KMS-11 (cell line): Measurements from ENCODE around the gene SPINK8.

Experiments
- H2AFZ ChIP-seq: fragments of 200-600 bp; sonication (generic); 2 replicates; pipeline ENCODE4 v1.6.1; 2016; ENCODE audit warnings: antibody characterized with exemption, mixed run types, low read depth
- H3K27ac ChIP-seq: fragments of 200-600 bp; sonication (generic); 2 replicates; pipeline ENCODE4 v1.6.1; 2016; ENCODE audit warnings: mild to moderate bottlenecking, mixed run types
- H3K27me3 ChIP-seq: fragments of 200-600 bp; sonication (generic); 2 replicates; pipeline ENCODE4 v1.6.1; 2017; ENCODE audit warnings: mild to moderate bottlenecking, low read depth, mixed run types, moderate library complexity; ENCODE audit not compliant: insufficient read depth
- H3K36me3 ChIP-seq: fragments of 200-600 bp; sonication (generic); 2 replicates; pipeline ENCODE4 v1.6.1; 2017; ENCODE audit warnings: mild to moderate bottlenecking, mixed run types; ENCODE audit not compliant: insufficient read depth
- H3K4me1 ChIP-seq: fragments of 200-600 bp; sonication (generic); 2 replicates; pipeline ENCODE4 v1.6.1; 2016; ENCODE audit warnings: mild to moderate bottlenecking, low read depth, mixed run types; ENCODE audit not compliant: poor library complexity, severe bottlenecking
- H3K4me2 ChIP-seq: fragments of 200-600 bp; sonication (generic); 2 replicates; pipeline ENCODE4 v1.7.0; 2016; ENCODE audit warnings: mild to moderate bottlenecking, mixed run types
- H3K4me3 ChIP-seq: fragments of 200-600 bp; sonication (generic); IDR thresholded peaks from 2 replicates; pipeline ENCODE4 v1.6.1; 2017; ENCODE audit warnings: low read depth, low read length, mixed read lengths; ENCODE audit not compliant: insufficient read depth
- H3K79me2 ChIP-seq: fragments of 200-600 bp; sonication (generic); 2 replicates; pipeline ENCODE4 v1.6.1; 2016; ENCODE audit warnings: low read depth, mixed run types; ENCODE audit not compliant: insufficient read depth
- H3K9ac ChIP-seq: fragments of 200-600 bp; sonication (generic); 2 replicates; pipeline ENCODE4 v1.6.1; 2016; ENCODE audit warnings: mild to moderate bottlenecking, mixed run types
- H4K20me1 ChIP-seq: fragments of 200-600 bp; sonication (generic); 2 replicates; pipeline ENCODE4 v1.6.1; 2016; ENCODE audit warnings: mild to moderate bottlenecking, mixed run types; ENCODE audit not compliant: insufficient read depth
- TF ChIP-seq, protein P1 (sequence below): fragments of 200-600 bp; sonication (generic); conservative IDR thresholded peaks from 2 replicates; pipeline ENCODE4 v1.6.1; 2017; ENCODE audit warnings: low read depth, mild to moderate bottlenecking, antibody characterized with exemption, low read length, moderate library complexity, mixed read lengths

Gene SPINK8

GRCh38 chr3:48306860-48307530 lies 26.5 kb downstream of the SPINK8 start:
- Histone ChIP-seq H3K36me3 (no peaks in the 10 kb centered on the region), H3K9ac (no peak overlapping the region), H4K20me1 (no peaks in the 10 kb centered on the region), H3K4me1 (no peaks in the 10 kb centered on the region), H3K27ac (no peak overlapping the region), H2AFZ (no peak overlapping the region), H3K4me3 (no peak overlapping the region), H3K79me2 (no peaks in the 10 kb centered on the region), H3K27me3 (no peaks in the 10 kb centered on the region), H3K4me2 (no peak overlapping the region)
- TF ChIP-seq, protein P1, sequence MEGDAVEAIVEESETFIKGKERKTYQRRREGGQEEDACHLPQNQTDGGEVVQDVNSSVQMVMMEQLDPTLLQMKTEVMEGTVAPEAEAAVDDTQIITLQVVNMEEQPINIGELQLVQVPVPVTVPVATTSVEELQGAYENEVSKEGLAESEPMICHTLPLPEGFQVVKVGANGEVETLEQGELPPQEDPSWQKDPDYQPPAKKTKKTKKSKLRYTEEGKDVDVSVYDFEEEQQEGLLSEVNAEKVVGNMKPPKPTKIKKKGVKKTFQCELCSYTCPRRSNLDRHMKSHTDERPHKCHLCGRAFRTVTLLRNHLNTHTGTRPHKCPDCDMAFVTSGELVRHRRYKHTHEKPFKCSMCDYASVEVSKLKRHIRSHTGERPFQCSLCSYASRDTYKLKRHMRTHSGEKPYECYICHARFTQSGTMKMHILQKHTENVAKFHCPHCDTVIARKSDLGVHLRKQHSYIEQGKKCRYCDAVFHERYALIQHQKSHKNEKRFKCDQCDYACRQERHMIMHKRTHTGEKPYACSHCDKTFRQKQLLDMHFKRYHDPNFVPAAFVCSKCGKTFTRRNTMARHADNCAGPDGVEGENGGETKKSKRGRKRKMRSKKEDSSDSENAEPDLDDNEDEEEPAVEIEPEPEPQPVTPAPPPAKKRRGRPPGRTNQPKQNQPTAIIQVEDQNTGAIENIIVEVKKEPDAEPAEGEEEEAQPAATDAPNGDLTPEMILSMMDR = no peak

DNA sequence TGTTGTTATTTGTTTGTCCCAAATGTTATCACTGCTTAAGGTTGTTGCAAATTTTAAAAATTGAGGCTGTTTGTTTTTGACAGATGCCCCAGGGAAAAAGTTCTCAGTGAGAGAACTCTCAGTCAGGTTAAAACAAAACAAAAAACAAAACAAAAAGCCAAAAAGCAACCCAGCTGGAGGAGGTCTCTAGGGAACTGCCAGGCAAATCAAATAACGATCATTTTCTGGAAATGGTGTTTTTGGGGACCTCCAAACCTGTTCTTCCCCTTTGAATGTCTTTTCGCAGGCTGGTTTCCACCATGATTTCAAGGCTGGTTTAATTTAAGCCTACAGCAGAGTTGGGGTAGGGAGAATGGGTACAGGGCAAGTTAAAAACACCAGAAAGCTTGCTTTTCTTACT lies 27.2 kb downstream of the SPINK8 start:
- Histone ChIP-seq H3K4me1 (no peaks in the 10 kb centered on the region), H3K27me3 (no peaks in the 10 kb centered on the region), H3K79me2 (no peaks in the 10 kb centered on the region), H4K20me1 (no peaks in the 10 kb centered on the region), H3K36me3 (no peaks in the 10 kb centered on the region), H2AFZ (no peak overlapping the region), H3K27ac (no peak overlapping the region), H3K4me2 (no peak overlapping the region), H3K9ac (no peak overlapping the region), H3K4me3 (no peak overlapping the region)
- TF ChIP-seq, protein P1 = no peak

DNA sequence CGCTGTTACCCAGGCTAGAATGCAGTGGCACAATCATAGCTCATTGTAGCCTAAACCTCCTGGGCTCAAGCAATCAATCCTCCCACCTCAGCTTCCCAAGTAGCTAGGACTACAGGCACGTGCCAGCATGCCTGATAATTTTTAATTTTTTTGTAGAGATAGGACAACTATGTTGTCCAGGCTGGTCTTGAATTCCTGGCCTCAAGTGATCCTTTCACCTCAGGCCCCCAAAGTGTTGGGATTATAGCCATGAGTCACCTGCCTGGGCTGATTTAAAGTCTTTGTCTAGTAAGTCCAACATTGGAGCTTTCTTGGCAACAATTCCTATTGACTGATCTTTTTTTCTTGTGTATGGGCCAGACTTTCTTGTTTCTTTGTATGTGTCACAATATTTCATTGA lies 28.1 kb downstream of the SPINK8 start:
- Histone ChIP-seq H3K27me3 (no peaks in the 10 kb centered on the region), H3K36me3 (no peaks in the 10 kb centered on the region)

GRCh38 chr3:48303021-48303420 lies 30.4 kb downstream of the SPINK8 start:
- Histone ChIP-seq H4K20me1 (no peaks in the 10 kb centered on the region), H3K4me1 (peaks cover 5% of the 10 kb centered on the region), H2AFZ (no peak overlapping the region), H3K9ac (no peak overlapping the region), H3K4me2 (no peak overlapping the region), H3K79me2 (peaks cover 3% of the 10 kb centered on the region; the same call in 1 of the 2 replicates), H3K27me3 (no peaks in the 10 kb centered on the region), H3K27ac (no peak overlapping the region), H3K36me3 (no peaks in the 10 kb centered on the region), H3K4me3 (no peak overlapping the region)
- TF ChIP-seq, protein P1 = no peak

More for the DNA sequence above, 28.1 kb downstream of the SPINK8 start:
- TF ChIP-seq, protein P1 = no peak
- peaks cover 2% of the 10 kb centered on the region for H3K4me1 ChIP-seq
- H4K20me1 ChIP-seq = no peaks in the 10 kb centered on the region
- H3K79me2 ChIP-seq = no peaks in the 10 kb centered on the region
- H3K4me2 ChIP-seq = no peak overlapping the region
- no peak overlapping the region for H2AFZ ChIP-seq
- H3K4me3 ChIP-seq = no peak overlapping the region
- H3K9ac ChIP-seq = no peak overlapping the region
- no peak overlapping the region for H3K27ac ChIP-seq
